Cortex of kidney (tissue), 1 donor: ENCODE results near the gene LNPEP.
"Not testable (repeated sequence)": the region's sequence is repeated elsewhere in the genome, so short reads cannot be mapped to it uniquely, and the experiment has no call there.

Experiments used
- DNase-seq: peaks from one replicate; lab custom pipeline; 2025; lab: John Stamatoyannopoulos, UW

The LNPEP gene

DNA sequence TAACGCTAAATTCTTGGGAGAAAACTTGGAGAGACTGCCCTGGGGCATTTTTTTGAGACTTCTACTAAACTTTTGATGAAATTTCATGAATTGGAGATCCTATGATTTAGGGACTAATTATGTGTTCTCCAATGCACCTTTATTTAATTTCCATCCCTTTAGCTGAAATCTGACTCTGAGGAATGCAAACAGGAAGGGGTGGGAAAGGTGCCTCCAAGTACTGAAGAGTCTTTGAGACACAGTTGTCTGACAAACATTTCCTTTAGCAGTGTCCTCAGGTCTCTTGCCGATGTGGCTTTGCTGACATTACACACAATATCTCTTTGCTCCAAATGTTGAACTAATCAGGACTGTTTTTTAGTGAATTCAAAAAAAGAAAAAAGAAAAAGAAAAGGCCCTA lies 129.6 kb downstream of the LNPEP start:
- DNase-seq: no peak

DNA sequence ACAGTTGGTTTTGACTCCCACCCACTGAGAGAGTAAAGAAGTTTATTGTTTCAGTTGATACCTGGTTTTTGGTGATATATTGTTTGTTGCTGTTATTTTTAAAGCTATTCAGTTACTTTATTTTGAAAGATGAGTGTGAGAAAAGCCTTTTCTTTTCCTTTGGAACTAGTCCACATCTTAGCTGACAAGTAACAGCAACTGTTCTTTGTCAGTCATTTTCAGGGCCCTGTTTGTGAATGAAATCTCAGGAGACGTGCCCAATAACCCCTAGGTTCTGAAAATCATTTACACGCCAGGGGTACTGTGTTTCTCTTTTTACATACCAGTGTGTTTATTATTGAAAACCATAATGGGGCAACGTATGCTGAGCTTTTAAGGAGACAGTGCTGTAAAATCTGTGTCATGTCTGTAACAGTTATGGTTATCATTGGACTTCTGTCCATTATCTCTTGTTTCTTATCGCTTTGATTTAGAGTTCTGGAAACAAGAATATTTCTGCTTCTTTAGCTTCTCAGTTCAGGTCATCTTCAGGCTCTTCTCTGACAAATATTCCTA lies 131.5 kb downstream of the LNPEP start:
- no peak for DNase-seq

DNA sequence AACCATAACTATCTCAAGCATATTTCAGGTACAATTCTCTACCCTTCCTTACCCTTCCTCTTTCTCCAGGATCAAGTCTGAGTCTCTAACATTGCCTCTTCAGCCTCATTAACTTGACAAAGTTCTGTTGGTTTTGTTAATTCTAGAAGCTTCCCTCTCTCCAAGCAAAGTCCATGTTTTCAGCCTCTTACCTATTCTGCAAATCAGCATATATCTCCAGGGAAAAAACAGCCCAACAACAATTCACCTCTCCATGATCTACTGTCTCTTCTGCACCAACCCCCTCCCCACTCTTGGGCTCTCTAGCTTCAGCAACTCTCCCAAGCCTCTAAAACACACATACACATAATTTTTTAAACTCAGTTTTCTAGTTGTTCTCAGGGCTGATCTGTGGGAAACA lies 134.4 kb downstream of the LNPEP start:
- no peak for DNase-seq

DNA sequence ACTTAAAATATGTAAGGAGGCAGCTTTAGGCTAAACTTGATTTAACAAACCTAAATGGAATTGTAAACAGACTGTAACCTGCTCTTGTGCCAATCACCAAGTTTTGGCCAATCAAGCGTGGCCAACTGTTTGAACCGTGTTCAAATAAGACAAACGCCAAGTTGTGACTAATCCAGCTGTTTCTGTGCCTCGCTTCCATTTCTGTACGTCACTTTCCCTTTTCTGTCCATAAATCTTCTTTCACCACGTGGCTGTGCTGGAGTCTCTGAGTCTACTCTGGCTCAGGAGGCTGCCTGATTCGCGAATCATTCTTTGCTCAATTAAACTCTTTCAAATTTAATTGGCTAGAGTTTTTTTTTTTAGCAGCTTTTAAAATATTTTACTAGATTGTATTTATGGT lies 135.2 kb downstream of the LNPEP start:
- DNase-seq: no peak

DNA sequence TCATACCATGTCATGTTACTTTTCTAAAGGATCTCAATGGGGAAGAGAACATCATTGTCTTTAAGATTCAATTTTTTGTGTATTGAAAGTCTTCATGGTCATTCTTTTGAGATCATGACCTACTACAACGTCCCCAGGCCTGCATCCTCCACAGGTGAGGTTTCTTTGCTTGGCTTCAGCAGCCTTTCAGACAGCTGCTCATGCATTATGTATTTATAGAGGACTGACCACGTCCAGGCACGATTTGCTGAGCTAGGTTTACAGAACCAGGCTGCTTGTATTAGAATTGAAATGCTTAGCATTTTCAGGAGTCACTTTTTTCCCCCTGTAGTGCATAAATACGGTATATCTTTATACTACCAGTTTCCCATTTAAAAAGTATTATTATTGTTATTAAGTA lies 136.1 kb downstream of the LNPEP start:
- DNase-seq: no peak

DNA sequence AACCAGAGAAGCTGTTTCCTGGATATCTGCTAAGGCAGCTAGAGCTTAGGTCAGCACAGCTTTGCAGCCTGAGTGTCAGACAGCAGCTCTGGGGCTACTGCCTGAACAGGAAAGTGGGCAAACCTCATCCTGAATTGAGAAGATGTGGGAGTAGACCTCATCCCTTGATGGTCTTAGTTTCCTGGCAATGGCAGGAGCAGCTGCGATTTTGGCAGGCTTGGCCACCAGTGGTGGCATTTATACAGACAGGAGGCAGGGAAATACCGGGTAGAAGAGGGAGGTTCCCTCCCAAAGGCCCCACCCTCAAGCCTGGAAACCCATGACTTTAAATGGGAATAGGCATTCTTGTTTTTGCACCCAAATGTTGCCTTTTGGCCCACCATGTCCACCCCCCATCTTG lies 136.8 kb downstream of the LNPEP start:
- DNase-seq: no peak

DNA sequence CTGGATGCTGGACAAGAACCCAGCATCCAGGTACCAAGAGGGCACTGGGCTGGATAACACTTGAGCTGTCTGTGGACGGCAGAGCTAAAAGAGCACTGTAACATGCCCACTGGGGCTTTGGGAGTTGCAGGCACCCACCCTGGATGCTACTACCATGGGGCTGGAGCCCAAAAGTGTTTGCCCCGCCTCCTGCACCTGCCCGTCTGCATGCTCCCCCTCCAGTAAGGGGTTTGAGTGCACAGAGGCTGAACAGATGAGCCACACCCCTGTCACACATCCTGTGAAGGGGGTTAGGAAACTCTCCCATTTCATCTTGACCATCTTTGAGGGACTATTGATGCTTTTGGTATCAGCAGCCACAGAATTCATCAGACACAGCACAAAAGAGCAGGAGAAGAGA lies 137.5 kb downstream of the LNPEP start:
- no peak for DNase-seq

DNA sequence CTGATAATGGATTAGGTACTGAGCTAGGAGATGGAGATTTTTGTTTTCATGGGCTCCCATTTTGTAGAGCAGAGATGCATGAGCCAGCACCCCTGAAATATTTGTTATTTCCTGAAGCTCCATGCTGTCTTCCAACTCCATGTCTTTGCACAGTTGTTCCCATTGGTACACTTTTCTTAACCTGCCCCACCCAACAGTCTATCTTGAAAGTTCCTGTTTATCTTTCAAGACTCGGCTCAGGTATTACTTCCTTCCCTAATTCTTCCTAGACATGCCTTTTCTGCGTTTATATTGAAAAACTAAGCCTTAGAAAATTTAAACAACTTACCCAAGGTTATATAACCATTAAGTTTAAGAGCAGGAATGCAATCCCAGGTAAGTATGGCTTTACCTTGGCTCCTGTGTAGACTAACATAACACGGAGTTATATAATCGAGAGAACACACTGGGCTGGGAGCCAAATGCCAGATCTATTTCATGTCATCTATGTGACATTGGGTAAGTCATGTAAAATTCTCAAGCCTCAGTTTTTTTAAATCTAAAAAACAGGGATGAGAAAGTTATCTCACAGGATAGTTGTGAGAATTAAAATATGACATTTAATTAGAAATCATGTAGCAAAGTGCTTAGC lies 139.1 kb downstream of the LNPEP start:
- DNase-seq: no peak

DNA sequence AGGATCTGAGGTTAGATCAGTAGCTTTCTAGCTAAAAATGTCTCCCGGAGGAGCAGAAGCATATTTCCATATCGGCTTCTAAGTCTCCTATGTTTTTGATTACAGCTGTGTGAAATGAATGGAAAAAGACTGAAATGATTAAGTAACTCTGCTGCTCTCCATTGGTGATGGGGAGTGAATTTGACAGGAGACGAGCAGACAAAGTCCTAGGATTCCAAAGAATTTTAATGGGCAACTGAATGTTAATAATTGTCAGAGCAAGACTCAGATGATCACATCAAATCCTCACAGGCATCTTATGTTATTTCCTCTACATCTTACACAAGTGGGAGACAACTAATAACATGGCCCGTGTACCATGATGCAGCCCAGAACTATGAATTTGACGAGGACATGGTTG lies 139.8 kb downstream of the LNPEP start:
- no peak for DNase-seq

DNA sequence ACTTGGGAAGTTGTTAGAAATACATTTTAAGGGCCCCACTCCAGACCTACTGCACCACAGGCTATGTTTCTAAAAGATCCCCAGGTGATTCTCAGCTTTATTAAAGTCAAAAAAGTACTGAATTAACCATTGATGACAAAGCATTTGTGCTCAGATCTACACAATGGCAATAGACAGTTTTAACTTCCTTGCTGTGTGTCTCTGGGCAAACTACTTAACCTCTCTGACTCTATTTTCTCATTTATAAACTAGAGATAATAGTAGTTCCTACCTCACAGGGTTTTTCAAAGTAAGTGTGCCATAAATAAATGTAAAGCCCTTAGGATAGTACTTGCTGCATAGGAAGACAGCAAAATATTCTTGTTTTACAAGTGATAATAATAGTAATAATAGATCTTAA lies 140.2 kb downstream of the LNPEP start:
- no peak for DNase-seq

DNA sequence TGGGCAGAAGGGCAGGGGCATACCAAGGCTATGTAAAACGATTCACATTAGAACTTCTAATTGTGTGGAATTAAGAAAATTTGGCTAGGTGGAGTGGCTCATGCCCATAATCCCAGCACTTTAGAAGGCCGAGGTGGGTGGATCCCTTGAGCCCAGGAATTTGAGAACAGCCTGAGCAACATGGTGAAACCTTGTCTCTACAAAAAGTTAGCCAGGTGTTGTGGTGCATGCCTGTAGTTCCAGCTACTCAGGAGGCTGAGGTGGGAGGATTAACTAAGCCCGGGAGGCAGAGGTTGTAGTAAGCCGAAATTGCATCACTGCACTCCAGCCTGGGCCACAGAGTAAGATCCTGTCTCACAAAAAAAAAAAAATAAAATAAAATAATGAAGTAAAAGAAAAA lies 141.4 kb downstream of the LNPEP start:
- no peak for DNase-seq

DNA sequence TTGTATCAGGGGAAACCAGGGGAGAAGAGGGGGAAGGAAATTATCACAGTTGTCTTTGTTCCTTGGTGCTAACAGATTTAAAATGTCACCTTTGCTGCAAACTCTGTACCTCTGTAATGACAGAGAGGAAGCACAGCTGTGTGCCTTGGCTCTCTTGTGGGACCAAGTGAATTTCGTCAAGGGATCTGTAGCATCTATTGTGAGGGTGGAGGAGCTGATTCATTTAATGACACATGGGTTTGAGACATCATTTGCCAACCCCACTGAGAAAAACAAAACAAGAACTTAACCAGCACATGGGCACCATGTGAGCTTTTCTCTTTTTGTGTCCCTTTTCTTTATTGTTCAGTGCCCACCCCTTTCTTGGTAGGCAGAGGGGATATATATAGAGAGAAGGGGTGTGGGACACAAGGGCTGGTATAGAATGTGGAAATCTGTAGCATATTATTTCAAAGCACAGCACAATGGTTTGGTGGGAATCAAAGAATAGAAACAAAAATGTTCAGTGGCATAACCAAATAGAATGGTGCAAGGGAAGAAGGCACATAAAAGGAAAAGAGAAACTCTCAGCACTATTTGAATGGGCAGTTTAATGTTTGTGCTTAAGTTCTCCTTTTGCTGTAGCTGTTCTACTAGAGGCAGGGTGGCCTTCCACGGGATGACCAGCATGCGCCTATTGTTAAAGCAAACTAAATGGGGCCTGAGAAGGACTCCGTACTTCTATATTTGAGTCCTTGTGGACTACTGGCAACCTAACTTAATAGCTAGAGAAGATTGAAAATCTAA lies 143.3 kb downstream of the LNPEP start:
- no peak for DNase-seq

DNA sequence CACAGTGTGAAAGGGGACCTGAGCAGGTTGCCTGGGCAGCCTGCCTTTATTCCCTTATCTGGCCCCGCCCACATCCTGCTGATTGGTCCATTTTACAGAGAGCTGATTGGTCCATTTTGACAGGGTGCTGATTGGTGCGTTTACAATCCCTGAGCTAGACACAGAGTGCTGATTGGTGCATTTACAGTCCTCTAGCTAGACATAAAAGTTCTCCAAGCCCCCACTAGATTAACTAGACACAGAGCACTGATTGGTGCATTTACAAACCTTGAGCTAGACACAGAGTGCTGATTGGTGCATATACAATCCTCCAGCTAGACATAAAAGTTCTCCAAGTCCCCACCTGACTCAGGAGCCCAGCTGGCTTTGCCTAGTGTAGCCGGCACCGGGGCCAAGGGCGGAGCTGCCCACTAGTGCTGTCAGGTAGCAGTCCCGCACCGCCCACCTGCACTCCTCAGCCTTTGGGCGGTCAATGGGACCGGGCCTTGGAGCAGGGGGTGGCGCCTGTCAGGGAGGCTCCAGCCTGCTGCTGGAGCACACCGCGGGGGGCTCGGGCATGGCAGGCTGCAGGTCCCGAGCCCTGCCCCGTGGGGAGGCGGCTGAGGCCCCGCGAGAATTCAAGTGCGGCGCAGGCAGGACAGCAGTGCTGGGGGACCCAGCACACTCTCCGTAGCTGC lies 149.0 kb downstream of the LNPEP start:
- not testable (repeated sequence) for DNase-seq

DNA sequence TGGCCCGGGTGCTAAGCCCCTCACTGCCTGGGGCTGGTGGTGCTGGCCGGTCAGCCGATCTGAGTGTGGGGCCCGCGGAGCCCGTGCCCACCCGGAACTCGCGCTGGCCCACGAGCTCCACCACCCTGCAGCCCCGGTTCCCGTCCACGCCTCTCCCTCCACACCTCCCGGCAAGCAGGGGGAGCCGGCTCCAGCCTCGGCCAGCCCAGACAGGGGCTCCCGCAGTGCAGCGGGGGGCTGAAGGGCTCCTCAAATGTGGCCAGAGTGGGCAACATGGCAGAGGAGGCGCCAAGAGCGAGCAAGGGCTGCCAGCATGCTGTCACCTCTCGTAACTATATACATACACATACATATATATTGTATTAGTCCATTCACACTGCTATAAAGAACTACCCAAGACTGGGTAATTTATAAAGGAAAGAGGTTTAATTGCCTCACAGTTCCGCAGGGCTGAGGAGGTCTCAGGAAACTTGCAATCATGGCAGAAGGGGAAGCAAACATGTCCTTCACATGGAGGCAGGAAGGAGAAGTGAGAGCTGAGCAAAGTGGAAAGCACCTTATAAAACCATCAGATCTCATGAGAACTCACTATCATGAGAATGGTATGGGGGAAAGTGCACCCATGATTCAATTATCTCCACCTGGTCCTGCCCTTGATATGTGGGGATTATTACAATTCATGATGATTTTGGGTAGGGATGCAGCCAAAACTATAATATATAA lies 149.7 kb downstream of the LNPEP start:
- no peak for DNase-seq
